K562 (cell line): ENCODE results near the gene WARS2.

Experiments used
- CCNT2 ChIP-seq: IDR thresholded peaks from 2 replicates; pipeline ENCODE4 v1.6.1; 2011; ENCODE audit warnings: borderline replicate concordance, low read depth, mild to moderate bottlenecking, moderate library complexity, mixed read lengths, low read length; ENCODE audit not compliant: insufficient read length; ENCODE audit errors: extremely low read depth
- RBM14 ChIP-seq: fragments of 200-400 bp; formaldehyde crosslinking; IDR thresholded peaks from 2 replicates; pipeline ENCODE4 v1.6.1; 2018; ENCODE audit warnings: low read depth, mild to moderate bottlenecking, low read length, moderate library complexity, borderline replicate concordance; ENCODE audit not compliant: insufficient read depth
- SUPT5H ChIP-seq: fragments of 450-650 bp; IDR thresholded peaks from 2 replicates; pipeline ENCODE4 v1.6.1; 2016
- YY1 ChIP-seq, 3 experiments: IDR thresholded peaks; 2 replicates each; pipeline ENCODE4 v1.6.1; 2011; ENCODE audit warnings: low read length in 2 of 3, mild to moderate bottlenecking in 2 of 3, moderate library complexity in 2 of 3, borderline replicate concordance in 1 of 3, control low read depth in 1 of 3, low read depth in 1 of 3; ENCODE audit not compliant: insufficient read depth in 3 of 3, insufficient replicate concordance in 2 of 3, control insufficient read depth in 1 of 3, insufficient read length in 1 of 3; ENCODE audit errors: extremely low read depth in 1 of 3
- ZNF253 ChIP-seq: fragments of 250-450 bp; sonication (Bioruptor Pico); conservative IDR thresholded peaks from 2 replicates; pipeline ENCODE4 v1.6.1; 2021; ENCODE audit warnings: mild to moderate bottlenecking
- ZNF282 ChIP-seq: sonication (generic); formaldehyde crosslinking; IDR thresholded peaks from 2 replicates; pipeline ENCODE4 v1.8.1; 2023; ENCODE audit warnings: missing genetic modification reagents
- TF ChIP-seq, protein P1 (sequence below): sonication (generic); formaldehyde crosslinking; IDR thresholded peaks from 2 replicates; pipeline ENCODE4 v1.8.0; 2022; ENCODE audit warnings: missing genetic modification reagents, mild to moderate bottlenecking, borderline replicate concordance
- TF ChIP-seq, protein P2 (sequence below), 3 experiments: IDR thresholded peaks in 2 of 3; conservative IDR thresholded peaks in 1 of 3; 2 replicates each; pipeline ENCODE4 v1.5.1; 2011 to 2012; ENCODE audit warnings: low read length in 3 of 3, mild to moderate bottlenecking in 3 of 3, control low read depth in 2 of 3, improper control_type of control experiment in 1 of 3, inconsistent platforms in 1 of 3, low read depth in 1 of 3, mixed read lengths in 1 of 3, moderate library complexity in 1 of 3; ENCODE audit not compliant: insufficient read depth in 2 of 3

DNA sequence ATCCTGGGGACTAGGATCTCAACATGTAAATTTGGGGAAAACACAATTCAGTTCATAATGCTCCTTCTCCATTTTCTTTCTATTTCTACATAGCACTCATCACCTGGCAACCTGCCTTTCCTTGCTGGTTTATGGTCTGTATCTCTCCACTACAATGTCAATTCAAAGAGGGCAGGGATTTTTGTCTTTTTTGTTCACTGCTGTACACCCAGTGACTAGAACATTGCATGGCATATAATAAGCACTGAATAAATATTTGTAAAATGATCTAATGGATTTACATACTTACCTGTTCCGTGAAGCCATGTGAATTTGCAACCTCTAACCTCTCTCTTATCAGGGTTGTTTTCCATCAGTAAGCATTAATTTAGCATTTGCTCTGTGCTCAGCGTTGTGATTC lies 124.9 kb downstream of the WARS2 start:
- TF ChIP-seq ZNF253 (CRISPR knock-in tag) (no peak), CCNT2 (no peak), YY1 (IDR thresholded peaks at IDR 0.05; ENCODE audit: borderline replicate concordance in 1 of 3, control insufficient read depth in 1 of 3, extremely low read depth in 1 of 3, insufficient read depth in 3 of 3, insufficient read length in 1 of 3, insufficient replicate concordance in 2 of 3, low read depth in 1 of 3, low read length in 2 of 3) (no peak), SUPT5H (no peak), RBM14 (no peak), ZNF282 (CRISPR knock-in tag) (no peak)
- TF ChIP-seq, protein P1, sequence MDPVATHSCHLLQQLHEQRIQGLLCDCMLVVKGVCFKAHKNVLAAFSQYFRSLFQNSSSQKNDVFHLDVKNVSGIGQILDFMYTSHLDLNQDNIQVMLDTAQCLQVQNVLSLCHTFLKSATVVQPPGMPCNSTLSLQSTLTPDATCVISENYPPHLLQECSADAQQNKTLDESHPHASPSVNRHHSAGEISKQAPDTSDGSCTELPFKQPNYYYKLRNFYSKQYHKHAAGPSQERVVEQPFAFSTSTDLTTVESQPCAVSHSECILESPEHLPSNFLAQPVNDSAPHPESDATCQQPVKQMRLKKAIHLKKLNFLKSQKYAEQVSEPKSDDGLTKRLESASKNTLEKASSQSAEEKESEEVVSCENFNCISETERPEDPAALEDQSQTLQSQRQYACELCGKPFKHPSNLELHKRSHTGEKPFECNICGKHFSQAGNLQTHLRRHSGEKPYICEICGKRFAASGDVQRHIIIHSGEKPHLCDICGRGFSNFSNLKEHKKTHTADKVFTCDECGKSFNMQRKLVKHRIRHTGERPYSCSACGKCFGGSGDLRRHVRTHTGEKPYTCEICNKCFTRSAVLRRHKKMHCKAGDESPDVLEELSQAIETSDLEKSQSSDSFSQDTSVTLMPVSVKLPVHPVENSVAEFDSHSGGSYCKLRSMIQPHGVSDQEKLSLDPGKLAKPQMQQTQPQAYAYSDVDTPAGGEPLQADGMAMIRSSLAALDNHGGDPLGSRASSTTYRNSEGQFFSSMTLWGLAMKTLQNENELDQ: no peak
- TF ChIP-seq, protein P2, sequence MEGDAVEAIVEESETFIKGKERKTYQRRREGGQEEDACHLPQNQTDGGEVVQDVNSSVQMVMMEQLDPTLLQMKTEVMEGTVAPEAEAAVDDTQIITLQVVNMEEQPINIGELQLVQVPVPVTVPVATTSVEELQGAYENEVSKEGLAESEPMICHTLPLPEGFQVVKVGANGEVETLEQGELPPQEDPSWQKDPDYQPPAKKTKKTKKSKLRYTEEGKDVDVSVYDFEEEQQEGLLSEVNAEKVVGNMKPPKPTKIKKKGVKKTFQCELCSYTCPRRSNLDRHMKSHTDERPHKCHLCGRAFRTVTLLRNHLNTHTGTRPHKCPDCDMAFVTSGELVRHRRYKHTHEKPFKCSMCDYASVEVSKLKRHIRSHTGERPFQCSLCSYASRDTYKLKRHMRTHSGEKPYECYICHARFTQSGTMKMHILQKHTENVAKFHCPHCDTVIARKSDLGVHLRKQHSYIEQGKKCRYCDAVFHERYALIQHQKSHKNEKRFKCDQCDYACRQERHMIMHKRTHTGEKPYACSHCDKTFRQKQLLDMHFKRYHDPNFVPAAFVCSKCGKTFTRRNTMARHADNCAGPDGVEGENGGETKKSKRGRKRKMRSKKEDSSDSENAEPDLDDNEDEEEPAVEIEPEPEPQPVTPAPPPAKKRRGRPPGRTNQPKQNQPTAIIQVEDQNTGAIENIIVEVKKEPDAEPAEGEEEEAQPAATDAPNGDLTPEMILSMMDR (IDR thresholded peaks at IDR 0.05 in 2 of 3, conservative IDR thresholded peaks at IDR 0.05 in 1 of 3; ENCODE audit: insufficient read depth in 2 of 3, low read depth in 1 of 3, low read length in 3 of 3): no peak
